NT2/D1 (cell line): Measurements from ENCODE around the gene CRYL1.

Experiments
- SUZ12 ChIP-seq: IDR thresholded peaks from 2 replicates; pipeline ENCODE4 v1.6.1; 2011; ENCODE audit not compliant: insufficient read length, insufficient read depth; ENCODE audit errors: extremely low read depth
- YY1 ChIP-seq: IDR thresholded peaks from 2 replicates; pipeline ENCODE4 v1.6.1; 2011; ENCODE audit not compliant: insufficient read length, insufficient read depth
- ZNF274 ChIP-seq: IDR thresholded peaks from 2 replicates; pipeline ENCODE4 v1.6.1; 2011; ENCODE audit warnings: mild to moderate bottlenecking, low read depth, low read length

- TF ChIP-seq ZNF274 (no peak), YY1 (no peak), SUZ12 (no peak)
Measured at GRCh38 chr13:20431080-20431479, 94.6 kb downstream of the CRYL1 start.
